GM12872 (cell line): ENCODE measurements around the gene UBQLN2.

Source experiments
- TF ChIP-seq, protein P1 (sequence below): IDR thresholded peaks from 3 replicates; pipeline ENCODE4 v1.5.1; 2011; ENCODE audit warnings: low read depth, mild to moderate bottlenecking, low read length, moderate library complexity; ENCODE audit not compliant: insufficient read depth

Gene UBQLN2

DNA sequence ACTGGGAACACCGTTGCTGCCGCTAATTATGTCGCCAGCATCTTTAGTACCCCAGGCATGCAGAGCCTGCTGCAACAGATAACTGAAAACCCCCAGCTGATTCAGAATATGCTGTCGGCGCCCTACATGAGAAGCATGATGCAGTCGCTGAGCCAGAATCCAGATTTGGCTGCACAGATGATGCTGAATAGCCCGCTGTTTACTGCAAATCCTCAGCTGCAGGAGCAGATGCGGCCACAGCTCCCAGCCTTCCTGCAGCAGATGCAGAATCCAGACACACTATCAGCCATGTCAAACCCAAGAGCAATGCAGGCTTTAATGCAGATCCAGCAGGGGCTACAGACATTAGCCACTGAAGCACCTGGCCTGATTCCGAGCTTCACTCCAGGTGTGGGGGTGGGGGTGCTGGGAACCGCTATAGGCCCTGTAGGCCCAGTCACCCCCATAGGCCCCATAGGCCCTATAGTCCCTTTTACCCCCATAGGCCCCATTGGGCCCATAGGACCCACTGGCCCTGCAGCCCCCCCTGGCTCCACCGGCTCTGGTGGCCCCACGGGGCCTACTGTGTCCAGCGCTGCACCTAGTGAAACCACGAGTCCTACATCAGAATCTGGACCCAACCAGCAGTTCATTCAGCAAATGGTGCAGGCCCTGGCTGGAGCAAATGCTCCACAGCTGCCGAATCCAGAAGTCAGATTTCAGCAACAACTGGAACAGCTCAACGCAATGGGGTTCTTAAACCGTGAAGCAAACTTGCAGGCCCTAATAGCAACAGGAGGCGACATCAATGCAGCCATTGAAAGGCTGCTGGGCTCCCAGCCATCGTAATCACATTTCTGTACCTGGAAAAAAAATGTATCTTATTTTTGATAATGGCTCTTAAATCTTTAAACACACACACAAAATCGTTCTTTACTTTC lies 1.8 kb downstream of the UBQLN2 start:
- TF ChIP-seq, protein P1, sequence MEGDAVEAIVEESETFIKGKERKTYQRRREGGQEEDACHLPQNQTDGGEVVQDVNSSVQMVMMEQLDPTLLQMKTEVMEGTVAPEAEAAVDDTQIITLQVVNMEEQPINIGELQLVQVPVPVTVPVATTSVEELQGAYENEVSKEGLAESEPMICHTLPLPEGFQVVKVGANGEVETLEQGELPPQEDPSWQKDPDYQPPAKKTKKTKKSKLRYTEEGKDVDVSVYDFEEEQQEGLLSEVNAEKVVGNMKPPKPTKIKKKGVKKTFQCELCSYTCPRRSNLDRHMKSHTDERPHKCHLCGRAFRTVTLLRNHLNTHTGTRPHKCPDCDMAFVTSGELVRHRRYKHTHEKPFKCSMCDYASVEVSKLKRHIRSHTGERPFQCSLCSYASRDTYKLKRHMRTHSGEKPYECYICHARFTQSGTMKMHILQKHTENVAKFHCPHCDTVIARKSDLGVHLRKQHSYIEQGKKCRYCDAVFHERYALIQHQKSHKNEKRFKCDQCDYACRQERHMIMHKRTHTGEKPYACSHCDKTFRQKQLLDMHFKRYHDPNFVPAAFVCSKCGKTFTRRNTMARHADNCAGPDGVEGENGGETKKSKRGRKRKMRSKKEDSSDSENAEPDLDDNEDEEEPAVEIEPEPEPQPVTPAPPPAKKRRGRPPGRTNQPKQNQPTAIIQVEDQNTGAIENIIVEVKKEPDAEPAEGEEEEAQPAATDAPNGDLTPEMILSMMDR, result no peak

DNA sequence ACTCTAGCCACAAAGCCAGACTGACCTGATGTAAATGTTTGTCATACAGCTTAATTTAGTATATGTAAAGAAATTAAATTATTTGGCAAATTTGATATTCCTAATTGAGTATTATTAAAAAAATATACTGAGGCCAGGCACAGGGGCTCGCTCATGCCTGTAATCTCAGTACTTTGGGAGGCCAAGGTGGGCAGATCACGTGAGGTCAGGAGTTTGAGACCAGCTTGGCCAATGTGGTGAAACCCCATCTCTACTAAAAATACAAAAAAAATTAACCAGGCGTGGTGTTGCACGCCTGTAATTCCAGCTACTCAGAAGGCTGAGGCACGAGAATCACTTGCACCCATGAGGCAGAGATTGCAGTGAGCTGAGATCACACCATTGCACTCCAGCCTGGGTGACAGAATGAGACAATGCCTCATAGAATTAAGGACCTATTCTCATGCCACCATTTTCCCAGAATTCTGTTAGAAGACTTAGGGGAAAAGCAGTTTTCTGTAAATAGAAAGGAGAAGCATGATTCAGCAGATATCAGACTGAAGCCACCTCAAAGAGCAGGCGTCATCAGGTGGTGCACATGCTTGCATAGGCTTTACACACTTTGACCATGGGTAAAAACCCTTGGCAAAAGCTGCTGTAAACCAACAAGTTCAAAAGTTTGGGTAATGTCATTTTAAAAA lies 6.1 kb downstream of the UBQLN2 start:
- TF ChIP-seq, protein P1, result no peak

DNA sequence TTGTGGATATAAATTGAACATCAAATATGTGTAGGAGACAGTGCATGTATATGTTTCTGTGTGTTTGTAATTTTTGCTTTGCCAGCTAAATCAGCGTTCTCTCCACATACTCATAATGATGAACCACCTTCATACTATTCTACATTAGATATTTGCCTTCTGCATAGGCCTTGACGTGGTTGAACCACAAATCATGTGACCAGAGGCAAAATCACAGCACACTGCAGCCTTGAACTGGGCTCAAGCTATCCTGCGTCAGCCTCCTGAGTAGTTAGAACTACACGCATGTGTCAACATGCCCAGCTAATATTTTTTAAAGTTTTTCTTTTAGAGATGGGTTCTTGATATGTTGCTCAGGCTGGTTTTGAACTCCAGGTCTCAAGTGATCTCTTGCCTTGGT lies 9.5 kb downstream of the UBQLN2 start:
- TF ChIP-seq, protein P1, result no peak

DNA sequence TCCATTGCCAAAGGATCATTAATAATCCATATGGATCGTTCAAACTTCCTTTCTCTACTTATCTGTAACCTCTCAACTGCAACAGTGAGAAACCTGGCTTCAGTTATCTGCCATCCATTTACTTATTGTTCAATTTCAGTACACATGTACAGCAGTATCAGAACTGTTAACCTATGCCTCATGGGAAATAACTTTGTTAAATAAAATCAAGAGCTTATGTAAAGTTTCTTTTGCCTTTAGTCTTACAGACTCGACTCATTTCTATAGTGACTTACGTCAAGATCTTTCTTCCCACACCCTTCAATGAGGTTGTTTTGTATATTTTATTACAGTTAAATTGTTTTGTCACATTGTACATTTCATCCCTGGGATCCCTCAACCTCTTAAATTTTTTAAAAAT lies 11.4 kb downstream of the UBQLN2 start:
- TF ChIP-seq, protein P1, result no peak

DNA sequence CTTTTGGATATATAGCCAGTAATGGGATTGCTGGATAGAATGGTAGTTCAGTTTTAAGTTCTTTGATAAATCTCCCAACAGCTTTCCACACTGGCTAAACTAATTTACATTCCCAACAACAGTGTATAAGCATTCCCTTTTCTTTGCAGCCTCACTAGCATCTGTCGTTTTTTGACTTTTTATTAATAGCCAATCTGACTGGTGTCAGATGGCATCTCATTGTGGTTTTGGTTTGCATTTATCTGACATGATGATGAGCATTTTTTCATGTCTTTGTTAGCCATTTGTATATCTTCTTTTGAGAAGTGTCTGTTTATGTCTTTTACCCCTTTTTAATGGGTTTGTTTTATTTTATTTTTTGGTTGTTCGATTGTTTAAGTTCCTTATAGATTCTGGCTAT lies 13.3 kb downstream of the UBQLN2 start:
- TF ChIP-seq, protein P1, result no peak

DNA sequence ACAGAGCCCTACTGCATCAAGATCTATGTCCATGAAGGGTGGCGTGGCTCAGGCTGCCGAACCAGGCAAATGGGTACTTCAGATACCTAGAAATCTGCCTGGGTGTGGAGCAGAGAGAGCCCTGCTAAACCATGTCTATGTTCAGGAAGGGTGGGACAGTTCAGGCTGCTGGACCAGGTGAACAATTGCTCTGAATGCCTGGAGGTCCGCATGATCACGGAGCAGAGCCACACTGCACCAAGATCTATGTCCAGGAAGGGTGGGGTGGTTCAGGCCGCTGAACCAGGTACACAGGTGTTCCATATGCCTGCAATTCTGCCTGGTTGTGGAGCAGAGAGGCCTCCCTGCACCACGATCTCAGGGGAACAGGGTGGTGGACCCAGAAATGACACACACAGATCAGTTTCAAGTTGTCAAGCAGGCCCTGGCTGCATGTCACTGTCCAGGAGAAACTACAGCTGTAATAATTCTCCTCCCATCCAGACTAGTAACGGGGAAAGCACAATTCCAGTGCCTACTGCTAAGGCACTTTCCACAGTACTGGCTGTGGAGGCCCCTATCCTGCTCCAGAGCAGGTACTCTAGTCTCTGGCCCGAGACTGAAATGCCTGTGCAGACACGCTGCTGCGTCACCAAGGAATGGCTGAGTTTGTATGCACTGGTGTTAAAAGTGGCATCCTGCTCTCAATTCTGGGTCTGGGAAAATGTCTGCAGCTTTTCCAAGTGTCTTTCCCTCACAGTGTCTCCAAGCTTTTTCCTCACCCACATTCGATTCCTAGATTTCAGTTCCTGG lies 25.2 kb downstream of the UBQLN2 start:
- TF ChIP-seq, protein P1, result no peak

DNA sequence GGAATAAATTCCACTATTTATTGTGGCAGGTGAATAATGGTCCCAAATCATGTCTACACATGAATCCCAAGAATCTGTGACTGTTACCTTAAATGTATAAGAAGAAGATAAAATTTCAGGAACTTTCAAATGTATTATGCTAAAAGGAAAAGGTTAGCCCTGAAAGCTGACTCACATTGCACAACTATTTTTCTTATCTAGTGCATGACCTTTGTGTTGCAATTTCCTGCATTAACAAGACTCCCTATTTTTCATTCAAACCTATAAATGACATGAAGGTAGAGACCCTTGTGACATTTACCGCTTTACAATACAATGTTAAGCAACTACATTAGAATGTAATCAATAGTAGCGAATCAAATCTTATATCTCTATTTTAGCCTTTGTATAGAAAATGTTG lies 36.7 kb downstream of the UBQLN2 start:
- TF ChIP-seq, protein P1, result no peak
